Brain microvascular endothelial cell (primary cell): Measurements from ENCODE around the gene VOPP1.
A peak's percentile ranks its signal among the peaks of the same experiment; 100 is the strongest.
"Not testable (repeated sequence)": the region's sequence is repeated elsewhere in the genome, so short reads cannot be mapped to it uniquely, and the experiment has no call there.

Source experiments
- DNase-seq: peaks from one replicate; pipeline ENCODE4 v3.0.0-alpha.2; 2020
- H3K27ac ChIP-seq: fragments of 250-450 bp; sonication (Bioruptor Pico); 2 replicates; pipeline ENCODE4 v1.5.1; 2020; ENCODE audit warnings: mild to moderate bottlenecking, moderate library complexity
- H3K27me3 ChIP-seq: fragments of 250-450 bp; sonication (Bioruptor Pico); replicated peaks from 2 replicates; pipeline ENCODE4 v1.5.1; 2020; ENCODE audit warnings: mild to moderate bottlenecking
- H3K36me3 ChIP-seq: fragments of 250-450 bp; sonication (Bioruptor Pico); replicated peaks from 2 replicates; pipeline ENCODE4 v1.5.1; 2020; ENCODE audit warnings: mild to moderate bottlenecking
- H3K4me3 ChIP-seq: 2 replicates; pipeline ENCODE4 v1.5.1; 2011; ENCODE audit warnings: low read depth, mild to moderate bottlenecking, control low read depth, low read length, moderate library complexity
- CTCF ChIP-seq: IDR thresholded peaks from 2 replicates; pipeline ENCODE4 v1.5.1; 2011; ENCODE audit warnings: low read depth, mild to moderate bottlenecking, moderate library complexity, low read length, control low read depth, inconsistent platforms; ENCODE audit errors: missing control alignments
- in situ Hi-C: cut with HindIII; loops from 2 replicates; pipeline ENCODE4 v1.10.0; 2017; ENCODE audit warnings: low sequenced_read_pairs, low pct_ligation_motif_present

VOPP1 gene

GRCh38 chr7:55512635-55513191, 59.6 kb downstream of the VOPP1 start:
- Histone ChIP-seq H3K36me3 (peaks cover 6% of the 10 kb centered on the region), H3K27ac (no peak overlapping the region), H3K27me3 (no peaks in the 10 kb centered on the region), H3K4me3 (no peak overlapping the region)
- DNase-seq = no peak
- in situ Hi-C loops = no loop called here
- TF ChIP-seq CTCF = no peak

- no peak for DNase-seq
Measured at GRCh38 chr7:55510621-55511020, 61.7 kb downstream of the VOPP1 start.

GRCh38 chr7:55510206-55510605, 62.1 kb downstream of the VOPP1 start:
- H3K36me3 ChIP-seq, H3K27me3 ChIP-seq, in situ Hi-C loops, DNase-seq, H3K27ac ChIP-seq, H3K4me3 ChIP-seq: not testable (repeated sequence)

More at GRCh38 chr7:55510621-55511020, 61.7 kb downstream of the VOPP1 start:
- in situ Hi-C loops = no loop called here
- Histone ChIP-seq H3K4me3 (no peak overlapping the region), H3K27ac (no peak overlapping the region), H3K36me3 (no peaks in the 10 kb centered on the region), H3K27me3 (no peaks in the 10 kb centered on the region)
- TF ChIP-seq CTCF = no peak

- in situ Hi-C loops = no loop called here
- peak; percentile 19 for DNase-seq
- Histone ChIP-seq H3K27me3 (no peaks in the 10 kb centered on the region), H3K27ac (peak overlapping the region; percentile 52), H3K4me3 (no peak overlapping the region), H3K36me3 (no peaks in the 10 kb centered on the region)
- no peak for TF ChIP-seq CTCF
Measured at GRCh38 chr7:55509322-55509721, 63.0 kb downstream of the VOPP1 start.

- Histone ChIP-seq H3K36me3 (no peaks in the 10 kb centered on the region), H3K27me3 (no peaks in the 10 kb centered on the region), H3K4me3 (no peak overlapping the region), H3K27ac (no peak overlapping the region)
- no peak for TF ChIP-seq CTCF
- in situ Hi-C loops = no loop called here
- DNase-seq = no peak
Measured at GRCh38 chr7:55508221-55509011, 63.9 kb downstream of the VOPP1 start.

- H3K36me3 ChIP-seq = no peaks in the 10 kb centered on the region
- TF ChIP-seq CTCF = no peak
- DNase-seq = no peak
- no peak overlapping the region for H3K4me3 ChIP-seq
- no peaks in the 10 kb centered on the region for H3K27me3 ChIP-seq
- in situ Hi-C loops = no loop called here
- no peak overlapping the region for H3K27ac ChIP-seq
Measured at GRCh38 chr7:55507743-55508142, 64.6 kb downstream of the VOPP1 start.
